Transverse colon (tissue), 3 donors: Measurements from ENCODE around the gene C10orf71.

Experiments used
- EP300 ChIP-seq: sonication (generic); formaldehyde crosslinking; IDR thresholded peaks from one replicate; pipeline ENCODE4 v1.6.1; 2017; ENCODE audit warnings: antibody characterized with exemption, low read depth
- TF ChIP-seq, protein P1 (sequence below), 5 experiments: fragments of 200-600 bp in 3 of 5; fragments of 450-650 bp in 2 of 5; sonication (generic) in 3 of 5; IDR thresholded peaks; 1 replicate in 2 of 5; 2 replicates in 3 of 5; pipeline ENCODE4 v1.5.1; 2016 to 2017; ENCODE audit warnings: antibody characterized with exemption in 5 of 5, inconsistent platforms in 3 of 5, mild to moderate bottlenecking in 2 of 5, moderate library complexity in 1 of 5

GRCh38 chr10:49276596-49276995 lies 22.4 kb upstream of the C10orf71 start:
- no peak for TF ChIP-seq EP300
- TF ChIP-seq, protein P1, sequence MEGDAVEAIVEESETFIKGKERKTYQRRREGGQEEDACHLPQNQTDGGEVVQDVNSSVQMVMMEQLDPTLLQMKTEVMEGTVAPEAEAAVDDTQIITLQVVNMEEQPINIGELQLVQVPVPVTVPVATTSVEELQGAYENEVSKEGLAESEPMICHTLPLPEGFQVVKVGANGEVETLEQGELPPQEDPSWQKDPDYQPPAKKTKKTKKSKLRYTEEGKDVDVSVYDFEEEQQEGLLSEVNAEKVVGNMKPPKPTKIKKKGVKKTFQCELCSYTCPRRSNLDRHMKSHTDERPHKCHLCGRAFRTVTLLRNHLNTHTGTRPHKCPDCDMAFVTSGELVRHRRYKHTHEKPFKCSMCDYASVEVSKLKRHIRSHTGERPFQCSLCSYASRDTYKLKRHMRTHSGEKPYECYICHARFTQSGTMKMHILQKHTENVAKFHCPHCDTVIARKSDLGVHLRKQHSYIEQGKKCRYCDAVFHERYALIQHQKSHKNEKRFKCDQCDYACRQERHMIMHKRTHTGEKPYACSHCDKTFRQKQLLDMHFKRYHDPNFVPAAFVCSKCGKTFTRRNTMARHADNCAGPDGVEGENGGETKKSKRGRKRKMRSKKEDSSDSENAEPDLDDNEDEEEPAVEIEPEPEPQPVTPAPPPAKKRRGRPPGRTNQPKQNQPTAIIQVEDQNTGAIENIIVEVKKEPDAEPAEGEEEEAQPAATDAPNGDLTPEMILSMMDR (IDR thresholded peaks at IDR 0.05) = no peak
